GM18502 (cell line): ENCODE data around the gene CAPZB.

Experiments used
- ATAC-seq: cut with Tn5 transposase; IDR thresholded peaks from one replicate; pipeline ENCODE4 v1.9.1; 2021; ENCODE audit warnings: mild to moderate bottlenecking; ENCODE audit not compliant: unreplicated experiment, poor library complexity

The CAPZB gene

DNA sequence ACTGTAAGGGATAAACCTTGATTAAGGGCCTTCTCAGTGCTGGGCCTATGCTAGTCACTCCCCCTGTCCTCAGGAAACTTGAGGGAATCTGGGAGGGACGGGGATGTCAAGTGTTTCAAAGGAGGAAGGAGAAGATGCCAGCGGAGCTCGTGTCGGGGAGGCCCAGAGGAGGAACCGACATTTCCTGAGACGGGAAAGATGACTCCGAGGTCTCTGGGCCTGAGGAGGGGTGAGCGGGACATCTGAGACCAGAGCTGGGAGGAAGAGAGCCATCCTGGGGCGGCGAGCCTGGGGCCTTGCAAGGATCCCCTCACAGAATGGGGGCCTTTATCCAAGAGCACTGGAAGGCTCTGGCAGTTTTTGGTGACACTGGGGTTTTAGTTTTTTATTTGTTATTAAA lies 162.9 kb downstream of the CAPZB start:
- ATAC-seq: no peak

DNA sequence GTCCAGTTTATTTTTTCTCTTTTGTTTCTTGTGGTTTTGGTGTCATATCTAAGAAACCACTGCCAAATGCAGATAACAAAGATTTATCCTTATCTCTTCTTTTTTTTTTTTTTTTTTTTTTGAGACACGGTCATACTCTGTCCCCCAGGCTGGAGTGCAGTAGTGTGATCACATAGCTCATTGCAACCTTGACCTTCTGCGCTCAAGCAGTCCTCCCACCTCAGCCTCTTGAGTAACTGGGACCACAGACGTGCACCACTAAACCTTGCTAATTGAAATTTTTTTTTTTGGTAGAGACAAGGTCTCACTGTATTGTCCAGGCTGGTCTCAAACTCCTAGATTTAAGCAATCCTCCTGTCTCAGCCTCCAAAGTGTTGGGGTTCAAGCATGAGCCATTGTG lies 164.3 kb downstream of the CAPZB start:
- no peak for ATAC-seq

DNA sequence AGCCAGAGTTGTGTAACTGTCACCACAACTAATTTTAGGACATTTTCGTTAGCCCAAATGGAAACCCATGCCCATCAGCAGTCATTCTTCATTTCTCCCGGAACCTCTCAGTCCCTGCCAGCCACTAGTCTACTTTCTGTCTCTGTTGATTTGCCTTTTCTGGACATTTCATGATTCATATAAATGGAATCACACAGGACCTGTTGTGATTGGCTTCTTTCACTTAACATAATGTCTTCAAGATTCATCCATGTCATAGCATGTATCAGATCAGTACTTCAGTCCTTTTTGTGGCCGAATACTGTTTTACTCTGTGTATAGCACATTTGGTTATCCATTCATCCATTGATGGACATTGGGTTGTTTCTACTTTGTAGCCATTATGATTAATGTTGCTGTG lies 166.1 kb downstream of the CAPZB start:
- ATAC-seq: no peak

DNA sequence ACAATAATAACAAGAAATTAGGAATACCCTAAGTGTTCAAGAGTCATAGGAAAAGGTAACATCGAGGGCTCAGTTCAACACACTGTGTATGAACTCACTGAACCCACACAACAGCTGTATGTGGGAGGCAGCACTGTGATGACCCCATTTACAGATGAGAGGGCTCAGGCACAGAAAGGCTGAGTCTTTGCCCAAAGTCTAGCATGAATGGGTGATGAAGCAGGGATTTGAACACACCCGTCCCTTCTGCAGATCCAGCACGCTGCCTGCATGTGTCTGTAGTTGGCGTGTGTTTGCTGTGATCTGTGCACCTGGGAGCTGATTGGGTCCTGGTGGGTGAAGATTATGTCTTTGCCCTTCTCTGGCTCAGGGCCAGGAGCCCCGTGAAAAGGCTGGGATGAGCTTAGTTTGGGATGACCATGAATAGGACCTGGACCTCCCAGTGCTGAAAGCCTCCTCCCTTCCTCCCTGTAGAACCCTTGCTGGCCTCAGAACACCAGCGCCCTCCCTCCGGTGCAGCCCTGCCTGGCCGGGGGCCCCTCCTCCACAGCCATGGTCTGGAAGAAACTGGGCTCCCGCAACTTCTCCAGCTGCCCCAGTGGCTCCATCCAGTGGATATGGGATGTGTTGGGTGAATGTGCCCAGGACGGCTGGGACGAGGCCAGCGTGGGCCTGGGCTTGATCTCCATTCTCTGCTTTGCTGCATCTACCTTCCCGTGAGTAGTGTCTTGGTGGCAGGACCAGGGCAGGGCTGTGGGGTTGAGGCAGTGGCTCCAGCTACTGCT lies 168.0 kb downstream of the CAPZB start:
- no peak for ATAC-seq

DNA sequence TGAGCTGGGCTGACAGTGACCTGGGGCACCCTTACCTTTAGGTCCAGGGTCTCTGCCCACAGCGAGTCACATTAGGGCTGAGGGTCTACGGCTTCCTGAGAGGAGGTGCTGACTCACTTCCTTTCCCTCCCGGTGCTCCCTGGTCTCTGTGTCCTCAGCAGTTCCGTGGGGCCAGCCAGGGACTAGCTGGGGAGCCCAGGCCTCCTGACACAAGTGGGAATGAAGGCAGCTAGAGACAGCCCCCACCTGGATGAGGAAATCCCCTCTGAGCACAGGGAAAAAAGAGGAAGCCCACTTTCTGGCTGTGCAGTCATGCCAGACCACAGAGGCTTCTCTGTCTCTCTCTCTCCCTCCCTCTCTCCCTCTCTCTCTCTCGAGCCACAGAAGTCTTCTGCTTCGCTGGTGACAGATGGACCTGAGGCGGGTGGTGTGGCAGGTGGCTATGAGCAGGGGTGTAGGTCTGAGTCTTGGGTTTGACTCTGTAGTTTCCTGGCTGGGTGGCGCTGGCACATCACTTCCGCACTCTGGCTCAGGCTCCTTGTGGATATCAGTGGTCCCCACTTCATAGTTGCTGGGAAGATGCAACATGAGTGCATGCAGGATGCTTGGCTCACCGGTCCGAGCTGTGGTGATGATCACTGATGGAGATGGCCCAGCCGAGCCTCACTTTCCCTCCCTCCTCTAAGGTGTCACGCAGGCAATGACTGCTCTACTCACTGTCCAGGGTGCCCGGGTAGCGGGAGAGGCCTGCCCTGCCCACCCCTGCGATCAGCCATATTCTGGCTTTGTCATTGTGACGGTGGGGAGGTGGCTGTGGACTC lies 169.8 kb downstream of the CAPZB start:
- peak; percentile 35 for ATAC-seq

DNA sequence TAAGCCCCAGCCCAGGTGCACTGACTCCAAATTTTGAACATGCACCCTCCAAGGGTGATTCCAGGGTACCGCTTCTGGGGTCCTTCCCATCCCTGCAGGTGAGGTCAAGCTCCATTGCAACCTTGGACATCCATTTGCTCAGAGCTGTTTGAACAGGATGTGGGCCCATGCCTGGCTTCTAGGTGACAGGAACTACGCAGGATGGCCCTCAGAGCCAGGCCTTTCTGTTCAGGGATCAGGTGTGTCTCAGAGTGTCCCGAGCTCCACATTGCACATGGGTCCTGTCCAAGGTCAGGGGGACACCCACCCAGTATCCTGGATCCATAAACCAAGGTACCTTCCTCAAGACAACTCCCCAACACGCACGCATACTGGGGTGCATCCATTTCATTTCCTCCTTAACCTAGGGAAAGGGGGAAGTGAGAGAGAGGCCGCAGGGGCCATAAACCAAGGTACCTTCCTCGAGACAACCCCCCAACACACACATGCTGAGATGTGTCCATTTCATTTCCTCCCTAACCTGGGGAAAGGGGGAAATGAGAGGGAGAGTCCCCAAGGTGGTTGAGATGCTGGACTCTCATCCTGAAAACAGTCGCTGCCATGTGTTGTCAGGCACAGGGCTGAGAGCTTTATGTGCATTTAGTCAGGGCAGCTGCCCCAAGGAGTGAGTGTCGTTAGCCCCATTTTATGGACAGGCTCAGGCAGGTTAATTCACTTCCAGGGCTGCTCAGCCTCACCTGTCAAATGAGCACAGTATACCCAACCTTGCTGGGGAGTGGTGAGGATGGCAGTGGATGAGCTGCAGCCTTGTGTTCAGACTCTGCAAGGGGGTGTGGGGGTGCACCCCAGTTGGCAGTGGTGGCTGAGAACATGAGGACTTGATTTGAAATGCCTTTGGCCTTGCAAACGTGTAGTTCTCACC lies 171.1 kb downstream of the CAPZB start:
- no peak for ATAC-seq

DNA sequence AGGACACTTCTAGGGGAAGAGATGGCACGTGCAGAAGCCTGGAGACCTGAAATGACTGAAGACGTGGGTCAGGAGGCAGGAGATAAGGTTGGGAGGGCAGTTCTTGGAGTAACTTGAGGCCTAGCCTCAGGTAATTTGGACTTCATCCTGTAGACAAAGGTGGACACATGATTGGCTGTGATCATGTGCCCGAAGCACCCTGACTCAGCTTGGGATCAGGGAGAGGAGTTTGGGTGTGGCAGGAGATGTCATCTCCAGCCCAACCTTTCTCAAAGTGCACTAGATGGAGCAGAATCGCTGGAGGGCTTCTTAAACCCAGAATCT lies 171.7 kb downstream of the CAPZB start:
- ATAC-seq: no peak

DNA sequence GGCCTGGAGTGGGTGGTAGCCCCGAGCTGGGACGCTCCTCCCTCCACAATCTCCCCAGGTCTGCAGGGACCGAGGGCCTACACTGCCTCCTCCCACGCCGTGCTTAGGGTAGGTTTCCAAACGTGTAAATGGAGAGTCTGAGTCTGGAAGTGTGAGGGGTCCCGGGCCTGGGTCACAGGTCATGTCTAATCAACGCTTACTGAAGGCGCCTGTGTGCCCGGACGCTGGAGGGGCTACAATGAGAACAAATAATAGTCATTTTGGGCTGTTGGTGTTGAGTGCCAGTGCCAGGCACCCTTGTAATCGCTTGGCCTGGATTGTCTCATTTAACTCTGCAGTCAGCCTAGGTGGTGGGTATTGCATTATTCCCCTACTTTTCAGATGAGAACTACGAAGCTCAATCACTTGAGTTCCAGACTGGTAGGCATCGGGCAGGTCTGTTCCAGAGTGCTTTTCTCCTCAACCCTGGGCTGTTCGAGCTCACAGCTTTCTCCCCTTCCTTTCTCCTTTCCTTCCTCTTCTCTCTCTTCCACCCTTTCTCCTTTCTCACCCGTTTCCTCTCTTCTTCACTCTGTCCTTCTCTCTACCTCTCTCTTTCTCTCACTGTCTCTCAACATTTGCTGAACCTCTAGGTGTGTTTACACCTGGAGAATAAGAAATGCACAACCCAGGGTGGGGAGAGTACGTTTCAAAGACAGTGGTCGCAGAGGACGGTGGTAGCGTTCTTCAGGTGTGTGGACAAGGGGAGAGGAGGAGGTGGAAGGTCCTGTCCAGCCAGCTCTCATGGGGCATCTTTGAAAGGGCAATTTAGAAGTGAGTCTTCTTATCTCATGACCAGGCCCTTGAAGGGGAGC lies 172.3 kb downstream of the CAPZB start:
- ATAC-seq: peak; percentile 18

DNA sequence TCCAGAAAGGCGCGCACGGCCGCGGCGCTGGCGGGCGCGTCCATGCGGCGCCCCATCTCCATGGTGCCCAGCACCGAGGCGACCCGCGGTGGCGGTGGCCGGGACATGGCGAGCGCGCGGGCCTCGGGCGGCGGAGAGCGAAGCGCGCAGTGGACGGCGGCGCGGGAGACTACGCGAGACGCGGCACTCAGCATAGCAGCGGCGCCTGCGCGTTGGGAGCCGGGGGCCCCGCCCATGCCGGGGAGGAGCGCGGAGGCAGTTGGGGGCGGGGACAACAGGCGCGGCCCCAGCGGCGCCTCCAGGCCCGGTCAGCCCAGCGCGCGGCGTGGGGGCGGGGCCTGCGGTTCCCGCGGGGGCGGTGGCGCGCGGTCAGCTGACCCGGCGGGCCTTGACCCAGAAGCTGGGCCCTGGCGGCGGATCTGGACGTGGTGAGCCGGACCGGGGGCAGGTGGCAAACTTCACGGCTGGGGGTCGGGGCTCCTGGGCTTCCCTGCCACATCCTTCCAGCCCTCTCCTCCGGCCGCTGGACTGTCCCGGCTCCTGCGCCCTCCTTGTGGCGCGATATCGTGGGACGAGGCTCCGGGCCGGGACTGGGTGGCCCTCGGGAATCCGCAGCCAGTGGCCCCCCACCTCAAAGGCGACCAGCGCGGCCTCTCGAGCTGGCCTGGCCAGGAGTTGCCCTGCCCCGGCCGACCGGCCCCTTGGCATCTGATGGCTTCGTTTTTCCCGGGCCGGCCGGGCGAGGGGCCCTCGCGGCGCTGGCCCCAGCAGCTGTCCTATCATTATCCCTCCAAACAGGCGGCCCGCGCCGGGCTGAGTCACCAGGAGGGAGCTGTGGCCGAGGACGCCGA lies 173.2 kb downstream of the CAPZB start, which contains the start of the genes AKR7A2 and SLC66A1:
Gene AKR7A2, minus strand, starts transcription at position 214 of the 851 bp plus-strand sequence. Its CDS starts 20 bp downstream, at position 194.
Gene SLC66A1, plus strand, starts transcription at position 396 of the 851 bp plus-strand sequence. CDS start 5,352 bp downstream, outside the sequence.
- ATAC-seq: peak; percentile 61

DNA sequence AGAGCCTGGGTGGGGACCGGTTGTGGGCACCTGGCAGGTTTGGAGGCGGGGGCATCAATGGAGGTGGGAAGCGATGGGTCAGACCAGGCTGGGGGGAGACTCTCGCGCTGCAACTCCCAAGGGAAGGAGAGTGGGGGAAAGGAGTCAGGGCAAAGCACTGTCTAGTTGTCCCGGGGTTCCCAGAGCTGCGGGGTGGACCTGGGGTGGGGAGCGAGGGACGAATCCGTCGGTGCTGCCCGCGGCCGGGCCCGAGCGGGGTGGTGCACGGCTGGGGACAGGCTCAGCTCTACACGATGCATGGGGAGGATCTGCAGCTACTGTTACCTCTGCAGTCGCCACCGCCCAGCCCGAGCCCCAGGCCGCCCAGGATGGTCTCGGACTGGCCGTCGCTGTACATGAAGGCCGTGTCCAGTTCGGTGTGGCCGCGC lies 173.8 kb downstream of the CAPZB start:
- no peak for ATAC-seq

DNA sequence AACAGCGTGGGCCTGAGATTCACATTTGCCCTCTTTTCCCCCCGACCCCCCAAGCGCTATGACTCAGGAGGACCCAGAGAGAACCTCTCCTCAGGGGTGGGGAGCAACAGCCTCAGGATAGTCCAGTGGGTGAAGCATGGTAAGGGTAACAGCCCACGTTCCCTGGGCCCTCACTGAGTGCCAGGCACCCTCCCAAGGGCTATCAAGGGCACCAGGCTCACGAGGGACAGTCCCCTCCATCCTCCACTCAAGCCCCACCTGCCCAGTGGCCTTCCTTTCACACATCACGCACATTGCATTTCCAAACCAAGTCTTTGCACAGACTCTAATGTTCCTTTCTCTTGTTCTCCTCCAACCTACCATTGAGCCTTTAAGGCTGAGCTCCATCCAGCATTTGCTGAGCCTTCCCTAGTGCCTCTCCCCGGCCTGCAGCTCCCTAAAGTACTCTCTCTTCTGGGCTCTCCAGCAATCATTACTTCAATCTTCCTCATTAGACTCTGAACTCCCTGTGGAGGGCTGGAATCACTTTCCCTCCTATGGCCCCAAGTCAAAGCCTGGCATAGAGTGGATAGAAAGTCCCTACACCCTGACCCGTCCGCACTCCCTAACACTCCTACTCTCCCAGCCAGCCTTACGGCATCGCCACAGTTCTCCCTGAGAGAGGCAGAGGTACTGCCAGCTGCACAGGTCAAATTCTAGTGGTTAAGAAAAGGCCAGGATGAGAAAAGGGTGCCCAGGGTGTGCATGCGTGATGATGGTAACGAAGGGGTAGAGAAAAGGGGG lies 174.4 kb downstream of the CAPZB start:
- ATAC-seq: no peak

DNA sequence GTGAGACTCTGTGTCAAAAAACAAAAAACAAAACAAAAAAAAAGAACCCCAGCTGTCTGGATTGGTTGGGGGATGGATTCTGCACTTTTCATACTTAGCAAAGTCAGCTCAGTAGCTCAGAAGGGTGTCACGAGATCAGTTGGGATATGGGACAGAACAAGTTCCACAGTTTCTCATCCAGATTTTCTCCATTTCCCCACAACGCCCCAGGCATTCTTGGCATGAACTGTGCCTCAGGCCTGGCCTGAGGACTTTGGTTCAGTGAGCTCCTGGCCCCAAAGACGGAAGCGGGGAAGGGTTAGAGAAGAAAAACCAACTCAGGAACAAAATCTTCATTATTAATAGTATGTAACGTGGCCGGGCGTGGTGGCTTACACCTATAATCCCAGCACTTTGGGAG lies 175.3 kb downstream of the CAPZB start:
- ATAC-seq: no peak

DNA sequence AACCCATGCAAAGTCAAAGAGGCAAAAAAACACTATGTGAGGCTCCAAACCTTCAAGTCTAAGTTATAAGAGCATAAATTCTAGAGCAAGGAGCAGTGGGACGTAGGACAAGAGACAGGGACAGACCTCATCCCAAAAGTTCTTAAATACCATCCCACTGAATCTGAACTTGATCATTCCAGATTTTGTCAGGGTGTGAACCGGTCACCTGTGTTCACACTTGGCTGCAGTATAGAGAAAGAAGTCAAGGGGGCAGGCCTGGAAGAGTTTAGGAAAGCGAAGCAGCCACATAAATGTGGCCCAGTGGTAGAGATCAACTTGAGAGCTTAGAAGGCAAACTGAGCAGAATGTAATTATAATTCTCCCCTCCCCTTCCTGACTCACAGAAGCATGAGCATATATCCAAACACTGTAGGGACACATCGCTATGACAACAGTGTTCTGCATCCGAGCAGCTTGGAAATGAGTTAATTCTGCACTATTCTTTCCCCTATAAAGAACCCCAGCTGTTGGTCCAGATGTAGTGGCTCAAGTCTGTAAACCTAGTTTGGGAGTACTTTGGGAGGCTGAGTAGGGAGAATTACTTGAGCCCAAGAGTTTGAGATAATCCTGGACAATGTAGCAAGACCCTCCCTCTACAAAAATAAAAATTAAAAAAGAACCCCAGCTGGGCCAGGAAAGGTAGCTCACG lies 176.1 kb downstream of the CAPZB start:
- no peak for ATAC-seq

DNA sequence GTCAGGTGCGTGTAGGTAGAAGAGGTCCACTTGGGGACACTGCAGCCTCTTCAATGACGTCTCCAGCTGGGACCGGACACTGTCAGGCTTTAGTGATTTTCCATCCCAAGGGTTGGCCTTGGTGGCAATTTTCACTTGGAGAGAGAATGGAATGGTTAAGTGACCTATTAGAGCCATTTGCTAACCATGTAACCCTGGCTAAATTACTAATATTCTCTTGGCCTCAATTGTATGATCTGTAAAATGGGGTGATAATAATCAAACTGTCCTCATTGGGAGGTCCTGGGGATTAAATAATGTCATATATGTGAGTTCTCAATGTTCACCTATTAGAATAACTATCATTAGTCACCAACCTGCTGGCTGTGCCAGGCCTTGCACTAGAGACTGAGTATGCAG lies 176.8 kb downstream of the CAPZB start:
- no peak for ATAC-seq

DNA sequence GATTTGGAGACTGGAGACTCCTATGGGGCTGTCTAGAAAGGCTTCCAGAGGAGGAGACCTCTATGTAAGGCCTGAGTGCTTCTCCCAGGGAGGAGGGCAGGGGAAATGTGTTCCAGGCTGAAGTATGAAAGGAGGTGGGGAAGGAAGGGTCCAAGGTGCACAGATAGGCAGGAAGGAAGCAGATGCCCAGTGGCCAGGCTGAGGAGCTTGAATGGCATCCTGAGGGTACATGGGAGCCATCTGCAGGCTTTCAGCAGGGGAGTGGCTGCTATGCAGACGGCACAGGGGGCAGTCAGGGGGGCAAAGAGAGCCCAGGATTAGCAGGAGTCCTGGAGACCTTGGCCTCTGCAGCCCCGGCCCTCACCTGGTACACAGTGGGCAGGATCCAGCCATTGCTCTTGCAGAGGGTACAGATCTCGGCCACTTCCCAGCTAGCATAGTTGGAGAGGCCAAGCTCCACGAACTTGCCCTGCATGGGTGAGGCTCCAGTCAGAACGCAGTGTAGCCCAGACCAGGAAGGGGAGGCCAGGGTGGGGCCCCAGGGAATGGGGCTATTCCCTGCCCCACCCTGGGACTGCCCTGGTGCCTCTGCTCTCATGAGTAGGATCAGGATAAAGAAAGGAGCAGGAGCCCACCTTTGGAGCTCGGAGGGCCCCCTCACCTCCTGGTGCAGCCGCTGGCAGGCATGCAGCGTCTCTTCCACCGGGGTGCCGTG lies 177.4 kb downstream of the CAPZB start:
- ATAC-seq: no peak

DNA sequence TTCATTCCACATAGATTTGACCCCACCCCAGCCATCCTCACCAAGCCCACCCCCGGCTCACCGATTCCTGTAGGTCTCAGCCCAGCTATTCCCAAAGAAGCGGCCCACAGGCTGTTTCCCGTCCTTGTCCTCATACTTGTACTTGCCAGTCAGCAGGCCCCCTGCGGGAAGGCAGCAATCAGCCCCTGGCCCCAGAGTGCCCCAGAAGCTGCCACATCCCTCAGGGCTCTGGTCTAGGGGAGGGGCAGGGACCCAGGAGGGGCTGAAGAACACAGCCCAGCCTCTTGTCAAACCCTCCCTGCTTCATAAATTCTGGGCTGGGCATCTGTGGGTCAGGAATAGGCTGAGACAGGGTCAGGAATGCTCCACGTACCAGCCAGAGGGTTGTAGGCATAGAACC lies 178.4 kb downstream of the CAPZB start:
- no peak for ATAC-seq

DNA sequence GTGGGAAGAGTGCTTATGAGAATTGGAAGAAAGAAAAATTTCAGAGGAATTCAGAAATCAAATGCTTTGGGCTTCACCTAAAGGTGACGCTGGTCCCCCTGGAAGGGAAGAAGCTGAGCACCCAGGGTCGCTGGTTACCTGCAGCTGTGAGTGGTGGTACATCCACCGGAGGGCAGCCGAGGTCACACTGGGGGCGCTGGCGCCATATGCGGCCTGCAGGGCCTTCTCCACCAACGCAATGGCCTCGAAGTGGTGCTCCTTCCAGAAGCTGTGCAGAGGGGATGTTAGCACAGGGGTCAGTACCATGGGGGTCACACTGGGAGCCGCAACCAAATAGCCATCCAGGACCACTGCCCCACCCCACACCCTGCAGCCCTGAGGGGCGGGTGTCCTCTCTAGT lies 179.5 kb downstream of the CAPZB start:
- no peak for ATAC-seq
